Ovary (tissue), 9 donors: ENCODE data around the gene EEF1G. TPM values are rescaled to one million over a fixed set of nuclear protein-coding genes. Genes with fewer than 3 reads are reported as not detected.

Experiments
- DNase-seq, 5 donors: peaks; one replicate each; pipeline ENCODE4 v3.0.0-alpha.2; 2019 to 2020
- H3K27ac ChIP-seq, 2 donors: fragments of 200-600 bp; one replicate each; pipeline versions ENCODE4 v1.5.1 to v1.8.0; 2019 to 2022
- H3K27me3 ChIP-seq: fragments of 200-600 bp; one replicate; pipeline ENCODE4 v1.8.0; 2022
- H3K36me3 ChIP-seq: fragments of 200-600 bp; sonication (generic); one replicate; pipeline ENCODE4 v1.5.1; 2019
- H3K4me1 ChIP-seq: one replicate; pipeline ENCODE4 v1.8.1; 2013; ENCODE audit warnings: mild to moderate bottlenecking, moderate library complexity; ENCODE audit not compliant: insufficient read depth
- H3K4me3 ChIP-seq: fragments of 200-600 bp; sonication (generic); one replicate; pipeline ENCODE4 v1.5.1; 2017
- H3K9me3 ChIP-seq, 2 donors: fragments of 200-600 bp in 1 of 2; sonication (generic) in 1 of 2; one replicate each; pipeline versions ENCODE4 v1.5.1 to v1.8.1; 2013 to 2019; ENCODE audit warnings: mild to moderate bottlenecking in 1 of 2, moderate library complexity in 1 of 2
- EP300 ChIP-seq: sonication (generic); formaldehyde crosslinking; IDR thresholded peaks from one replicate; pipeline ENCODE4 v1.6.1; 2017; ENCODE audit warnings: antibody characterized with exemption
- POLR2A ChIP-seq: fragments of 450-650 bp; IDR thresholded peaks from one replicate; pipeline ENCODE4 v1.6.1; 2017; ENCODE audit warnings: antibody characterized with exemption, mild to moderate bottlenecking, moderate library complexity
- whole genome bisulfite sequencing, 3 donors: extraction: QIAGEN DNeasy Blood & Tissue Kit in 1 of 3; methylation state at CpG; one replicate each; pipeline versions ENCODE4 v1.1.5 to v1.1.7; 2013 to 2017; 5-methylcytosine and 5-hydroxymethylcytosine counted together
- intact Hi-C, 4 donors: fragments of 100-400 bp; cut with DNase I; formaldehyde crosslinking; loops; one replicate each; pipeline versions ENCODE4 v1.11.0 to v1.15.1; 2022 to 2023
- polyA plus RNA-seq, 2 donors: library from polyadenylated mRNA; stranded (reverse); fragments of 200-250 nt in 1 of 2; fragments of 350-450 nt in 1 of 2; fragmentation: Illumina TruSeq in 1 of 2; extraction: RNeasy Lipid Tissue Mini Kit (QIAGEN cat#74804) in 1 of 2; gene quantifications; one replicate each; pipeline ENCODE4 v1.2.3, GENCODE V29; 2013 to 2014
- total RNA-seq, 7 donors: library from RNA; depleted of rRNA in 2 of 7; stranded (reverse); fragments of >200 nt in 2 of 7; fragmentation: NEBNext Ultra II Directional in 3 of 7; extraction: Animal tissue kit (Norgen Biotek cat#: 25700) in 3 of 7; gene quantifications; one replicate each; pipeline versions ENCODE4 v1.1.0 to v1.2.4, GENCODE V29; 2016 to 2023
- TF ChIP-seq, protein P1 (sequence below), 3 donors: fragments of 450-650 bp in 2 of 3; fragments of 200-600 bp in 1 of 3; IDR thresholded peaks; one replicate each; pipeline versions ENCODE4 v1.5.1 to v1.8.0; 2016 to 2022; ENCODE audit warnings: antibody characterized with exemption in 3 of 3, mild to moderate bottlenecking in 1 of 3
- donor health status: DM: no; HTN: no; CAD: no; lungs with moderate emphysema.
- donor health status: DM: no; HTN: no; CAD: no.
- donor health status: Bipolar disorder and iron deficiency.
- donor health status: DM: yes; HTN: yes; CAD: no.
- donor health status: DM: no; HTN: no; CAD: no.
- donor health status: DM: yes; HTN: yes; CAD: no.

Gene EEF1G
- total and polyA plus RNA-seq, 9 donors = 2,147 to 3,023 (median 2,476) TPM

DNA sequence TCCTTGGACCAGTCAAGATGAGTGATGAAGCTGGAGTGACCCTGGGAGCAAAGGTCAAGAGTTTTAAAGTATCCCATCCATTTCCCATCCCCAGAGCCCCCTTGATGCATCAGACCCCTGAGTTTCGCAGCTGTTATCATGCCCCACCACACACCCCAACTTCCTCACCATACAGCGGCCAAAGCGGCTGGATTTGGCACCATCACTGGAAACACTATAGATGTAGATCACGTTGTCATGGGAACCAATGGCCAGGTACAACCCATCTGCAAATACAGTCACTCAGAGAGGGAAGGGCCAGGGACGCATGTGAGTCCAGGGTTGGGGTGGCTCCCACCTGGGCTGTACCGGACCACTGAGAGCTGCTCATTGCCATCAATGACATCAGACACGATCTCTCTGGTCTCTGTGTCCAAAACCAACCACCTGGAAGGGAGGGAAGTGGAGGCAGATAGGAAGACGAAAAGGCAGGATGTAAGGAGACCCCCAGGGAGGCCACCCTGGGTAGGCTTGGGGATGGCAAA, 30.1 kb upstream of the EEF1G start:
- WGBS, 3 donors = 91 to 93% (median 92%) methylated on average over 8 of the region's 8 CpGs
- Histone ChIP-seq H3K4me1 (peaks cover 9% of the 10 kb centered on the region), H3K36me3 (no peaks in the 10 kb centered on the region), H3K27me3 (no peaks in the 10 kb centered on the region), H3K4me3 (no peak overlapping the region), H3K27ac (peak overlapping the region in 1 of 2 donors; percentile 95), H3K9me3 (no peaks in the 10 kb centered on the region)
- no peak for TF ChIP-seq POLR2A
- TF ChIP-seq, protein P1, sequence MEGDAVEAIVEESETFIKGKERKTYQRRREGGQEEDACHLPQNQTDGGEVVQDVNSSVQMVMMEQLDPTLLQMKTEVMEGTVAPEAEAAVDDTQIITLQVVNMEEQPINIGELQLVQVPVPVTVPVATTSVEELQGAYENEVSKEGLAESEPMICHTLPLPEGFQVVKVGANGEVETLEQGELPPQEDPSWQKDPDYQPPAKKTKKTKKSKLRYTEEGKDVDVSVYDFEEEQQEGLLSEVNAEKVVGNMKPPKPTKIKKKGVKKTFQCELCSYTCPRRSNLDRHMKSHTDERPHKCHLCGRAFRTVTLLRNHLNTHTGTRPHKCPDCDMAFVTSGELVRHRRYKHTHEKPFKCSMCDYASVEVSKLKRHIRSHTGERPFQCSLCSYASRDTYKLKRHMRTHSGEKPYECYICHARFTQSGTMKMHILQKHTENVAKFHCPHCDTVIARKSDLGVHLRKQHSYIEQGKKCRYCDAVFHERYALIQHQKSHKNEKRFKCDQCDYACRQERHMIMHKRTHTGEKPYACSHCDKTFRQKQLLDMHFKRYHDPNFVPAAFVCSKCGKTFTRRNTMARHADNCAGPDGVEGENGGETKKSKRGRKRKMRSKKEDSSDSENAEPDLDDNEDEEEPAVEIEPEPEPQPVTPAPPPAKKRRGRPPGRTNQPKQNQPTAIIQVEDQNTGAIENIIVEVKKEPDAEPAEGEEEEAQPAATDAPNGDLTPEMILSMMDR (IDR thresholded peaks at IDR 0.05) = no peak
- no peak for TF ChIP-seq EP300
- intact Hi-C loops = no loop called here
- DNase-seq = no peak

DNA sequence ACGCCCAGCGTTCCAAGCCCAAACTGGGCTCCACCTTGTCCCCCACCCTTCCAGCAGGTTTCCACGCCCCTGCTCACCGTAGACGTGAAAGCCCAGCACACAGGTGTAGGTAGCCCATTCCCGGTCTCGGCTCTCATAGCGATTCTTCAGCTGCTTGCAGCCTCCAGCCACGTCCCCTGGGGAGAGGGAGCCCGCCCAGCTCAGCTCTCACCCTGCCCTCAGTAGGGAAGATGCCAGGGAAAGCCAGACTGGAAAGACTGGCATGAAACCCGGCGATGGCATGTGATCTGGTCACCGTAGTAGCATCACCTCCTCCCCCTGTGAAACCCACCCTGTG, 29.3 kb upstream of the EEF1G start:
- H3K27ac ChIP-seq = peak overlapping the region; percentile 42 to 95
- H3K4me3 ChIP-seq = peak overlapping the region; percentile 81
- intact Hi-C loops = no loop called here
- no peaks in the 10 kb centered on the region for H3K36me3 ChIP-seq
- DNase-seq = peak; percentile 45 to 62 (median 56)
- no peaks in the 10 kb centered on the region for H3K27me3 ChIP-seq
- TF ChIP-seq, protein P1 (IDR thresholded peaks at IDR 0.05) = no peak
- TF ChIP-seq EP300 = no peak
- no peak for TF ChIP-seq POLR2A
- H3K9me3 ChIP-seq = no peaks in the 10 kb centered on the region
- WGBS, 3 donors = 9 to 22% (median 15%) methylated on average over 13 of the region's 13 CpGs
- H3K4me1 ChIP-seq = peaks cover 9% of the 10 kb centered on the region

DNA sequence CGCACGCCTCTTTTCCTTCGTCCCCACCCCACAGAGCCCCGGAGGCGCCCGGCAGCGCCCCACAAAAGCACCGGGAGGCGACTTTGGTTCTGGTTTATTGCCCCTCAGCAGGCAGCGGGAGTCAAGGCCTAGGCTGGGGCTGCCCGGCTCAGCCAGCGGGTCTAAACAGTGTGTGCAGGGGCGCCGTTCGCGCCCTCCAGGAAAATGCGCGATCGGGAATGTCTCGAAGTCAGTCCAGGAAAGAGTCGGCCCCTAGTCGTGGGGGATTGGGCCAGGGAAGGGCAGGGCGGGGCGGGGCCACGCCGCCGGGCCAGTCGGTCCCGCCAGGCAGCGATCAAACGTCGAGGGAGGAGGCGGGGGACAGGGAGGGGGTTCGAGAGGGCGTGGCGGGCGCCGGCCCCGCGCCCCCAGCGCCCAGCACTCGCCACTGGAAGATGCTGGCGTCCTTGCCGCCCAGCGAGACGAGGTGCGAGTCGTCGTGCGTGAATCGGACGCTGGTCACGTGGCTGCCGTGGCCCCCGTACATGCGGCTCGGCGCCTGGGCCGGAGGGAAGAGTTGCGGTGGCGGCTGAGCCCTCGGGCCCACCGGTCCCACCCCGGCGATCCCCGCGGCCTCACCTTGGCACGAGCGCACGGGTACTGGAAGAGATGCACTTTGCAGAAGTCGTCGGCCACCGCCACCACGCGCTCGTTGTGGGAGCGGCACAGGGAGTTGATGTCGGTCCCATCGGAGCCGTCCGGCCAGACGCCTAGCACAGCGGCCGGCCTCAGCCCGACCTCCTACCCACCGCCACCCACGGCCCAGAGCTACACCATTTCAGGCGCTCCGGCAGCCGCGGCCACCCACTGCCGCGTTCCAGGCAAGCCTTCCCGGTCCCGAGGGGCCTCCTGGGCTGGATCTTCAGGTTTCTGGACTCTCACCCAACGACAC, 28.7 kb upstream of the EEF1G start:
- H3K4me3 ChIP-seq = peak overlapping the region; percentile 81
- peaks cover 9% of the 10 kb centered on the region for H3K4me1 ChIP-seq
- DNase-seq = peak; percentile 69 to 87 (median 79)
- H3K36me3 ChIP-seq = no peaks in the 10 kb centered on the region
- H3K27me3 ChIP-seq = no peaks in the 10 kb centered on the region
- intact Hi-C loops = no loop called here
- no peaks in the 10 kb centered on the region for H3K9me3 ChIP-seq
- WGBS, 3 donors = 0 to 5% (median 4%) methylated on average over 42 to 96 of the region's 96 CpGs
- H3K27ac ChIP-seq = peak overlapping the region; percentile 42 to 95
- TF ChIP-seq POLR2A = no peak
- TF ChIP-seq, protein P1 (IDR thresholded peaks at IDR 0.05) = no peak
- no peak for TF ChIP-seq EP300

DNA sequence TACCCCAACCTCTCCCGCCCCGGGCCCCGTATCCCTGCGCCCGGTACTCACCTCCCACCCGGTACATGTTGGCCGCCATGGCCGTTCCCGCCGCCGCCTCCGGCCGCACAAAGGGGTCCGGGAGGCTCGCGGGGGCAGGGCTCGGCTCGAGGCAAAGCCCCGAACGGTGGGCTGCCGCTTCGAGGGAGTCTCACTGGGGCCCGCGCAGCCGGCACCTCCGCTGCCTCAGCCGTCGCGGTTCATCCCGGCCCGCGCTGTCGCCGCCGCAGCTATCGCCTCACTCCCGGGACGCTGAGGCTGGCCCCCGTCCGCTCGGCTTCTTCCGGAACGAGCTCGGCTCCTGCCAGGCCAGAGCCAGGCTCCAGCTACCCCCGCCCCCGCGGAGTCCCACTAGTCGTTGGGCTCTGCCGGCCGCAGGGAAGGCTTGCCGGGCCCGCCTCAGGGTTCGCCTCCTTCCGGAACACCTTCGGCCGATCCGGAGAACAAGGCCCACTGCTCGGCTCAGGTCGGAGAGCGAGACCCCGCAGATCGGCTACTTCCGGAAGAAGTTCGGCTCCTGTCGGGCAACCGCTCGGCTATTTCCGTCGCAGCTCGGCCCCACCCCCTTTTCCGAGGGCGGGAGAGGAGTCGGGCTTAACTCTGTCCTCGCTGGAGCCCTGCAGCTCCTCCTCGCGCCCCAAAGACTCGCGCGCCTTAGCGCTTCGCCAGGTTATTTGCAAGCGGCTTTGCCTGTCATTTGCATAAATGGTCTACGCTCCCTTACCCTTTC, 27.9 kb upstream of the EEF1G start, which contains the start of gene MTA2:
Gene MTA2, minus strand, starts transcription at position 494 of the 769 bp plus-strand sequence. Its CDS starts 415 bp downstream, at position 79.
- 0 to 1% (median 0%) methylated on average over 55 to 83 of the region's 83 CpGs for WGBS, 3 donors
- H3K4me3 ChIP-seq = peak within 1 kb of the TSS; percentile 81
- DNase-seq = peak; percentile 98 to 100 (median 99)
- intact Hi-C loops = no loop called here
- no peaks in the 10 kb centered on the region for H3K9me3 ChIP-seq
- H3K4me1 ChIP-seq = peaks cover 9% of the 10 kb centered on the region
- TF ChIP-seq POLR2A = peak; percentile 59
- TF ChIP-seq, protein P1 (IDR thresholded peaks at IDR 0.05) = no peak
- H3K27ac ChIP-seq = peak within 1 kb of the TSS; percentile 91 to 95
- no peaks in the 10 kb centered on the region for H3K27me3 ChIP-seq
- H3K36me3 ChIP-seq = no peaks in the 10 kb centered on the region
